ENCODE data around the gene COL9A2.

COL9A2 gene

DNA sequence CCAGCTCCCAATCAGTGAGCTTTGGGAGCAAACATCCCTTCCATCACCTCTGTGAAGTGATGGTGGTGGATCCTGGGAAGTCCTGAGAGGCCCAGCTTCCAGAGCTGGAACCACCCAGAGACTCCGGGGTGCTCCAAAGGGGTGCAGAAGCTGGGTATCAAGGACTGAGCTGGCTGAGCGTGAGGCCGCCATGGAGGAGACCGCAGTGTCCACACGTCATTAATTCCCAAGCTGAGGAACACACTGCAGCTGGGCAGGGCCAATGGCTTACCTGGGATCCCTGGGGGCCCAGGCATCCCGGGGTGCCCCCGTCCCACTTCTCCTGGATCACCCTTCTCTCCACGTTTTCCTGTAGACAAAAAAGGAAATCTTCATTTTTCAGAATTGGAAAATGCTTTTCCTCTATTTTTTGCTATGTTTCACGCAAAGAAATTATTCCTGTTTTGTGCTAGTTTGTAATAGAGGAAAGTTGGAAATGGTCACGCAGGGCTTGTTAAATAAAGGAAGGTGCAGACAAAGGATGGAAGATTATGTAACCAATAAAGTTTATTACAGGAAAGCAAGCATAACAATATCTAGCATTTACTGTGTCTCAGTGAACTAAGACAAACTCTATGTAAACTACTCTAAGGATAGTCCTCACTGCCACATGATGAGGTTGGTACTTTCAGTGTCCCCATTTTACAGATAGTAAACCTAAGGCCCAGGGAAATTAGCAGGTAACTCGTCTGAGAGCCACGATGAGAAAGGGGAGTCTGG, 15.4 kb downstream of the COL9A2 start:
- DNase-seq: no peak

DNA sequence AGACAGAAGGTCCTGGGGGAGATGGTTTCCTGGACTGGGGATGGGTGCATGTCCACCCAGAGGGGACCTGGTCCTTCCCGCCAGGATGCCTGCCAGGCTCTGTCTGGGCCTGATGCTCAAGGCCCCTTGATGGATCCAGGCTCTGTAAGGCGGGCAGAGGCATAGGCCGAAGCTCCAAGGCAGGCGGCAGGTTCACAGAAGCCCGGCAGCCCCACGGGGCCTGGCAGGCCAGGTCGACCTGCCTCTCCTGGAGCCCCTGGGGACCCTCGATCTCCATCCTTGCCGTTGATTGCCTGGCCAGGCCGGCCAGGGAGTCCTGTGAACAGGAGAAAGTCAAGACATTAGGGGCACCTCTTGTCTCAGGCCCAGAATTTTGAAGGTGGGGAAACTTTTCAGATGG, 16.0 kb downstream of the COL9A2 start:
- no peak for DNase-seq

DNA sequence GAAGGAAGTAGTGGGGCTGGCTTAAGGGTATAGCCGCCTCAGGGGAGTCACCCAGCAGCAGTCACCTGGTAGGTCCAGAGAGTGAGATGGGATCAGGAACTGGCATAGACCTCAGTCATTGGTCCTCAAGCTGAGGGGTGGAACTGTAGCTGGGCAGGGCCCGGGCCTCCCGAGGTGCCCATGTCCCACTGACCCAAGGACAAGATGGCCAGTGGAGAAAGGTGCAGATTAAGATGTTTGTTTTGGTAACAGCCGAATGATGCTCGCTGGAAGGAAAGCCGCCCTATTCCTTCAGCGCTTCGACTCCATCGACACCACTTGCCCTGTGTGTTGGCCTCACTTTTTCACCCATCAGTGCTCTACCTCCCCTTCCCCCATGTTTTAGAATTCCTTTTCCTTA, 16.4 kb downstream of the COL9A2 start:
- no peak for DNase-seq

DNA sequence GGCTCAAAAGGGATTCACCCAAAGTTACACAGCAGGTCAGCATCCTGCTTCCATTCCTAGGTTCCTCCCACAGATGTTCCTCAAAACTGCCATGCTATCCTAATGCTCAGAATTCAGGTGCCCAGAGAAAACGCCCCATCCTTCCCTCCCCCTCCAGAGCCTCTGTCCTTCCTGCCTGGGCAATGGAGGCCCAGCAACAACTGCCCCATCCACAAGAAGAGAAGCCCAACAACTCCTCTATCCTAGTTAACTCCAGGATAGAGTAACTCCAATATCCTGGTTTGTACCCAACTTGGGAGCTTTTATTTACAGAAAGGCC, 16.9 kb downstream of the COL9A2 start:
- no peak for DNase-seq

DNA sequence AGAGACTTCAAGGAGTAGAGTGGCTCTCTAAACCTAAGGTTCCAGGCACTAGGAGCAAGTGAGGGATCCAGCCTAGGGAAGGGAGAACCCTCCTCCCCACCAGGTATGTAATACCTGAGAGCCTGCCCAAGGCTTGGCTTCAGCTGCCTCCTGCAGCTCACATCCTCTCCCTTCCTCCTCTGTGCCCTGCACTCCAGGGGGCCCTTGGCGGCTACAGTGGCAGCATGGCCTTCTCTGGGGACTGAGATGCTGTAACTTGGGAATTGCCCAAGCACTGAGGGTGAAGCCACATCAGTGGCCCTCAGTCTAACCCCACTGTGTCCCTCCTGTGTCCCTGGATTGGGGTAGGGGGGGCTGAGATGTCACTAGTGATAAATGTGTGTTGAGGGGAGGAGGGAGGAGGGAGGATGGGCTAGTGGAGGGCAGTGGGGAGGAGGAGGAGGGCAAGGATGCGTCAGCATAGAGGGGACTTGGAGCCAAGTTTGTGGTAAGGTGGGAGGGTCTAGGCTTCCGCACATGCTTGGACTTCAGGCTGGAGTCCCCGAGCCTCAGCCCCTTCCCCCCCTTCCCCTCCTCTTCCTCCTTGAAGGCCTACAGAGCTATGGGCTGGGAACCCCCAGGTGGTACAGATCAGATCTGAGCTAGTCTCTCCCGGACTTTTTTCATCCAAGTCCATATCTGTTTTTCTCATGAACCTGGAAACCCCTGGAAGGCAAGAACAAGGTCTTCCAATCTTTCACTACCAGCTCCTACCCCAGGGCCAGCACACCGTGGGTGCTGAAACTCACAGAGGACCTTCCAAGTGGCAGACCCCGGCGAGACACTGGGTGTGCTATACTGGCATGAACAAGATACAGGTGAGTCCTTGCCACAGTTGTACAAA, 17.5 kb downstream of the COL9A2 start:
- DNase-seq: no peak

DNA sequence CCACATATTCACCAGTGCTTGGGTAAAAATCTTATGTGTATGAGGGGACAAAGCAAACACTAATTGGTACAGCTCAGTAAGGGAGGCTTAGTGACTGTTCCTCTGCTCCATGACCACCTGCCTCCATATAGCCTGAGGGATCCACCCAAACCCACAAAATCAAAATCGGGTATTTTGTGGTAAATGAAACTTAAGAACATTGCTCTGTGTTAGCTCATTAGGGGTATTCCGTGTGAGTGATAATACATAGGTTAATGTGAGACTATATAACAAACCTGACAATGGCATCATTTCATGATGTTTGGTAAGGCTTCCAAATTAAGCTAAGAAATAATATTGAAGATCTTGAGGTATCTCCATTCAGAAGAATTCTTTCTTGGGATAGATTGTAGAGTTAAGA, 25.8 kb downstream of the COL9A2 start:
- no peak for DNase-seq

DNA sequence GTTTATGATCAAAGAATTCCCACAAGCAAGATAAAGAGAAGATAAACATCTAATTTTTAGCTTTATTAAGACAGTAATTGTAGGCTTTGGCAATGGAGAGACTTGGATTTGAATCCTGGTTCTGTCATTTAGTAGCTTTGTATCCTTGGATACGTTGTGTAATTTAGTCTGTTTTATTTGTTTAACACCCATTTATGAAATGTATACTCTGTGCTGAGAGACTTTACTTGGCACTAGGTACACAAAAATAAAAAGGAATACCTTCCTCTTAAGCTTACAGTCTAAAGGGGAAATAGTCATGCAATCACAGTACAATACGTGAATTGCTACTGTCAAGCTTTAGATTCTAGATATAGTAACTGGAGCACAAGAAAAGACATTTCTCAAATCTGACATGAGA, 35.2 kb downstream of the COL9A2 start:
- peak; percentile 94 for DNase-seq

DNA sequence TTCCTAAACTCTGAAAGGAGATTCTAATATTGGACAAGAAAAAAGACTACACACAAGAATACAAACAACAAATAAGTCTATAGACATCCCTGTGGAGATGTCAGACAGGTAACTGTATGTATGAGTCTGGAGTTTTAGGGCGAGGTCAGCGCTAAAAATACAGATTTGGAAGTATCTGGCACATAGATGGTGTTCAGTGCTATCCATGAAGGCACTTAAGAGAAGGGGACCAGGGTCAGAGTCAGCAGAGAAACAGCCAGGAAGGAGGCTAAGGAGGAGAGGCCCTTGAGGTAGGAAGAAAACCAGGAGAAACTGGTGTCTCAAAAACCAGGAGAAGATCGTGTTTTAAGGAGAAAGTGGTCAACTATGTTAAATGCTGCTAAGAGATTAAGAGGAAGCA, 41.0 kb downstream of the COL9A2 start:
- DNase-seq: no peak

DNA sequence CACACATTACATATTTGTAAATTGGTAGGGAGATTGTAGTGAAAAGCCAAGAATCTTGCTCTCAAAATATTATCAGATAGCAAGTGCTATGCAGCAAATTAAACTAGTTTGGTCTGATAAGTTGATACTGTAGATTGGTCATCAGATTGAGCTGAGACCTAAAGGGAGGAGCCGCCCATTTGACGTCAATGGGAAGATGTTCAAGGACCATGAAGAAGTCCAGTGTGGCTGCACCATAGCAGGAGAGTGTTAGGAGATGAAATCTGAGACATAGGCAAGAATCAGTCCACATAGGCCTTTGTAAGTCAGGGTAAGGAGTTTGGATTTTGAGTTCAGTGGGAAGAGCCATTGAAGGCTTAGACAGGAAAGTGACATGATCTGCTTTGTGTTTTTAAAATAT, 42.8 kb downstream of the COL9A2 start:
- DNase-seq: no peak

DNA sequence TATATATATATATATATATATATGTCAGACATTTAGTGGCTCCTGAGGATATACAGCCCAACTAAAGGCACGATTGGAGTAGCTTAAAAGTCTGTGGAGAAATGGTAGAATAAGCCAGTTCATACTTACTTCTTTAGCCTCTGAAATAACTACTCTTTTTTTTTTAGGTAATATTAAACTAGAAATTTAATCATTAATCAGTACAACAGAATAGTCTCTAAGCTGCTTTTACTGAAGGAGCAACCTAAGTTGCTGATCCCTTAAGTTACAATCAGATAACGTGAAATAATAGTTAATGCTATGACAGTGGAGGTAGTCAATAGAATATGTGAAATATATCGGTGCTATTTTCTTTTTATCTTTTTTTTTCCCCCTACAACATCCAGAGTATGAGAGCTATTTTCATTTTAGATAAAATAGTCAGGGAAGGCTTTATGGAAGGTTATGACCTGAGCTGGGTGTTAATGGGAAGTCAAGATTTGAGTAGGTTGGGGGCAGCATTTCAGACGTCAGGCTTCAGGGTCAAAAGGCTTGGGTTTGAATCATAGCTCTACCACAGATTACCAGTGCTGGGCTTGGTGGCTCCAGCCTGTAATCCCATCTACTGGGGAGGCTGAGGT, 43.4 kb downstream of the COL9A2 start:
- DNase-seq: no peak

DNA sequence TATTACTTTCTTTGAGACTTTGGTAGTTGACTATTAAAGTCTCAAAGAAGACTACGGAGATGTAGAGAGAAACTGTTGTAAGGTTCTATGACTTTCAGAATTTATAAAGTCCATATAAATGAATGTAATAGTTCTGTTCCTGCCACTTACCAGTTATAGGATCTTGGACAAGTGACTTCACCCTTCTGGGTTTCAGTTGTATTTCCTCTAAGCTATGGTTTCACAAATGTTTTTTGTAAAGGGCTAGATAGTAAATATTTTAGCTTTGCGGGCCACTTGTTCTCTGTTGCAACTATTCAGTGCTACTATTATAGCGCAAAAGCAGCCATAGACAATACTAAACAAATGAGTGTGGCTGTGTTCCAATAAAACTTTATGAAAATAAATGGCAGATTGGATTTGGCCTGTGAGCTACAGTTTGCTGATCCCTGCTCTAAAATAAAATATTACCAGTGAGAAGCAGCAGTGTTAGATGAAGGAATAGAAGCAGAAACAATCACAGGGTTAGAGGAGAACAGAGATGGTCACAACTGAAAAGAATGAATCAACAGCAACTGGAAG, 44.4 kb downstream of the COL9A2 start:
- DNase-seq: no peak

DNA sequence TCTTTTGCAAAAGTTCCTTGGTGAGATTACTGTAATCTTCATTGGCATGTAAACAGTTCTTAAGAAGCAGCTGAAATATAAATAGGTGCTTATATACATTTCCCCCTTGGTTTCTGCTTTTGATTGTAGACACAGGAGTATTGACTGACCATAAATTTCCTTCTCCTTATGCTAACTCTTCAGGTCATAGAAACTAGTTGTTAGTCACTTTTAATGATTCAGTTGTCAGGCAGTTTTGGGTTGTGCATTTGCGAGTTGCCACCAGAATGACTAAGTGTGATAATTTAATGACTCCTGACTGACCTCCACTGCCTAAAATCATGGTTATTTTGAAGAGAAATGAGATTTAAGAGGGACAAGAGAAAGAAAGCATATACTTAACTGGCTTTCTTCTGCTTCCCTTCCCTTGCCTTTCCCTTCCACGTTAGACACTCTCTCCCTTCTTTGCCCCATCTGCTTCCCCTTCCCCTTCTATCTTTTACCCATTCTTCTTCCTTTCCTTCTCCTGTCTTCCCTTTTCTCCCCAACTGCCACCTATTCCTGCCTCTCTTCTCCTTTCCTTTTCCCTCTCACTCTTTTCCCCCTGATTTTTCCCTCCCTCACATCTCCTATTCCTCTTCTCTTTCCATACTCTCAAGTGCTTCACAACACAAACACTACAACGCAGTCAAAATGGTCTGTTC, 46.8 kb downstream of the COL9A2 start:
- no peak for DNase-seq

DNA sequence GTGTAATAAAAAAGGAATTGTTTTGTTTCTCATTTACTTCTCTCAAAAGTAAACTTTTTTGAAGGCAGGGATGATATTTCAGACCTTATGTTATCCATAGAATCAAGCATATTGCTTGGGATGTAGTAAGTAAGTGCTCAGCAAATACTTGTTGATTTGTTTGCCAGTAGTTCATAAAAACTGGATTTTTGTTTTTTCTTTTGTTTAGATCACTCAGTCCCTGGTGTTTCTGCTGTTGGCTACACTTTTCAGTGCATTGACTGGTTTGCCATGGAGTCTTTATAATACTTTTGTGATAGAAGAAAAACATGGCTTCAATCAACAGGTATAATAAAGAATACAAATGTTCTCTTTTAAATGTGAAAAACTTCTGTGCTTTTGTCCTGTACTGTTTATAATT, 48.9 kb downstream of the COL9A2 start:
- DNase-seq: no peak

DNA sequence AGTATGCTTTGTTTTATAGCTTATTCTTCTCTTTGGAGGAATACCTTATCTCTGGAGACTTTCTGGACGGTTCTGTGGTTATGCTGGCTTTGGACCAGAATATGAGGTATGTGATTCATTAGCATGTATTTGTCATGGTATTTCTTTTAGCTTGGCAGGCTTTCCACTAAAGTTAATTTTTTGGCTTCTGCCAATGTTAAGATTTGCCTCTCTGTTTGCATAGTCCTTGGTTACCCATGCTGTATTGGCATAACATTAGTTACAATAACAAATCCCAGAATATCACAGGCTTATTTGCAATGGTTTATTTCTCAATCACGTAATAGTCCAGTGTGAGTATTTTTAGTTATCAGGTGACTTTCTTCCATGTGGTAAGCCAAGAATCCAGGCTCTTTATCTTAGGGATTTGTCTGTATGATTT, 49.3 kb downstream of the COL9A2 start:
- no peak for DNase-seq

DNA sequence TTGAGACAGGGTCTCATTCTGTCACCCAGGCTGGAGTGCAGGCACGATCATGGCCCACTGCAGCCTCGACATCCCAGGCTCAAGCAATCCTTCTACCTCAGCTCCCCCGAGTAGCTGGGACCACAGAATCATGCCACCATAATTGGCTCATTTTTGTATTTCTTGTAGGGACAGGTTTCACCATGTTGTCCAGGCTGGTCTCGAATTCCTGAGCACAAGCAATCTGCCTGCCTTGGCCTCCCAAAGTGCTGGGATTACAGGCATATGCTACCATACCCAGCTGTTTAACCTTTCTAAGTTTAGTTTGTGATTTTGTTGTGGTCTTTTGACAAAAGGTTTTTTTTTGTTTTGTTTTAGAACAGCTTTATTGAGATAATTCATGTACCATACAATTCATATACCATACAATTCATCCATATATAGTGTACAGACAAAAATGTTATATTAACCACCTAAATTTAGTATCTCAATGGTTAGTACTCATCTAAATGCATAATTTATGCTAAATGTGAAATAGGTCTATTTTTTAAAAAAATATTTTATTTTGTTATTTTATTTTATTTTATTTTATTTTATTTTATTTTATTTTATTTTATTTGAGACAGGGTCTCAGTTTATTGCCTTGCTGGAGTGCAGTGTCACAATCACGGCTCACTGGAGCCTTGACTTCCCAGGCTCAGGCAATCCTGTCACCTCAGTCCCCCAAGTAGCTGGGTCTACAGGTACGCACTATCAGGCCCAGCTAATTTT, 50.1 kb downstream of the COL9A2 start:
- DNase-seq: no peak

DNA sequence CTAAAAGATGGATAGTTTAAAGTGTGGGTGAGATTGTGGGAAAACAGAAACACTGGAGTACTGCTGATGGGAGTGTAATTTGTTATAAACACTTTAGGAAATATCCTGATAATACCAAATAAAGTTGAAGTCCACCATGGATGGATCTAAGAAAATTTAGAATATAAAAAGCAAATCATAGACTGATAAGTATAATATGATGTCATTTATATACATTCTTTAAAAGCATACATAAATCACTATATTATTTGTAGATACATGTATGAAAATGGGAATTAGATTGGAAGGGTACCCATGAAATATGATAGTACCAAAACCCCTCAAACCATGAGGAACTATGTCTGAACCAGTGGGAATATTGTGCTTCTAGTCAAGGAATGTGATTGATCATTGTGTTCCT, 51.2 kb downstream of the COL9A2 start:
- no peak for DNase-seq

DNA sequence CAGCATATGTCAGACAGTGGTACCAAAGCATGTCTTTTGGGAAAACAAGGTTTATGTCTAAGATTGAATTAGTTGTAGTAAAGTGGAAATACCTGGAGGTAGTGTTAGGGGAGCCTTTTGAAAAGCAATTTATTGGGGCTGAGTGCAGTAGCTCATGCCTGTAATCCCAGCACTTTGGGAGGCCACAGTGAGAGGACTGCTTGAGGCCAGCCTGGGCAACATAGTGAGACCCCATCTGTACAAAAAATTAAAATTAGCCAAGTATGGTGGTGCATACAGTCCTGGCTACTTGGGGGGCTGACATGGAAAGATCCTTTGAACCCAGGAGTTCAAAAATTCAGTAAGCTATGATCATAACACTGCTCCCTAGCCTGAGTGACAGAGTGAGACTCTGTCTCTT, 51.8 kb downstream of the COL9A2 start:
- DNase-seq: no peak

DNA sequence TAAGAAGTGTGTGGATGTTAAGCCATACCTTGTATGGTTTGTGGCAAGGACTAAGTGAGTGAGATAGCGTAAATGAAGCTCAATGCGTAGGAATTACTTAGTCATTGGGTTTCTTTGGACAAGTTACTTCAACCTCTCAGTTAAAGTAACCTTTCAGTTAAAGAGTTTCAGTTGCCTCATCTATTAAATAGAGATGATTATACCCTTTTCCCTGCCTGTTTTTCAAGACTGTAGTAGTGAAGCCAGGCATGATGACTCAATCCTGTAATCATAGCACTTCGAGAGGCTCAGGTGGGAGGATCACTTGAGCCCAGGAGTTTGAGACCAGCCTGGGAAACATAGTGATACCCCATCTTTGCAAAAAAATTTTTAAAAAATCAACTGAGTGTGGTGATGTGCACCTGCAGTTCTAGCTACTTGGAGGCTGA, 52.7 kb downstream of the COL9A2 start:
- no peak for DNase-seq

DNA sequence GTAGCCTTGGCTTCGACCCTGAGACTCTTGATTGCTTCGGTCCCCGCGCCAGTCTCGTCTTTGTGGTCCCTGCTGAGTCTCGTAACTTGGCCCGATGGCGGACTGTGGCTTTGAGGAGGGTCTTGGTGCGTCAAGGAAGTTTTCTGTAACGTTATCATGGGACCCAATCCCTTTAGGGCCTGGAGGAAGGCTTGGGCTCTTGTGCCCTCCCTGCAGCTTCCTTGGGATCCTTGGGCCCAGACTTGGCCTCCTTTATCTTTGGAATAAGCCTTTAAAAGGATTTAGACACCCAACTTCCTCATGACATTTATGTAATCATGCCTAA, 58.7 kb downstream of the COL9A2 start:
- peak; percentile 89 for DNase-seq

DNA sequence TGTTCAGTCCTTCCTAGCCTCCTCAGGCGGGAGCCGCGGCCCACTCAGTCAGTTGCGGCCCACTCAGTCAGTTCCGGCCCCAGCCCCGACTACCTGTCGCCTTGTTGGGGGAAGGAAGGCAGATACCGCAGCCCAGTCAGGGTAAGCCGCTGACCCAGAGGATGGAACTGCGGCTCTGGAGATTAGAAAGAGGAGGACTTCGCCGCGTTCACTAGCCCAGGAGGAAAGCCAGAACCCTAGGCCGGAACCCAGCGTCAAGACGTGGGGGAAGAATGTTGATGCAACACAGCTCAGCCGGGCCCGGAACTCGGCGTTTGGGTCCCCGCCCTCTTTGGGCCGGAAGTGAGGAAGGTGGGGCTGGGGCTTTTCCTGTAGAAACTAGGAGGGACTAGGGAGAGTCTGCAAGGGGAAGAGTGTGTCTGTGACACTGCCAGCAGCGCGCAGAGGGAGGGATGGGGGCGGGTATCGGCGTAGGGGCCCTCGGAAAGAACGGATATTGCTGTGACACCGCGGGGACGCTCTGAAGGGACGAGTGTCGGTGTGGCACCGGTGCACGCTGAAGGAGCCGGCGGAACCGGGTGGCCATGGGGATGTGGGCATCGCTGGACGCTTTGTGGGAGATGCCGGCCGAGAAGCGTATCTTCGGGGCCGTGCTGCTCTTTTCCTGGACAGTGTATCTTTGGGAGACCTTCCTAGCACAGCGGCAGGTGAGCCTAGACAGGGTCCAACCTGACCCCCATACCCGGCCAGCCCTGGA, 59.2 kb downstream of the COL9A2 start, which contains the start of gene ZMPSTE24:
Gene ZMPSTE24 (plus strand): TSS at position 549 of the 757 bp plus-strand sequence. CDS start 36 bp downstream, at position 585.
- DNase-seq: peak; percentile 100

DNA sequence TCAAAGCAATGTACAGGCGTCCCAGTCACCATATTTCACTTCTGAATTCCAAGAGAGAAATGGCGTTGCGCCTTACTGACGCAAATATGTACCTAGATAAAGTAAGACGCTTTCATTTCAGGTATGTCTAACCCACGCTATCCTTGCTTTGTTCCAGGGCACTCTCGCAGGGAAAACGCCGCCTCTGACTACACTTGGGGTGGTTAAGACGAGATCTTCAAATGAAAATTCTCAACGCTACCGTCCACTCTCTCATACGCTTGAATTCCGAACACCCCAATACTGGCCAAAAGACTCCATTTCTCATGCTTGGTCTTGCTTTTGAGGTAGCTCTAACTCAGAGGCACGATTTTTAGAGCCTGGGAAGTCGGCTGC, 59.8 kb downstream of the COL9A2 start:
- DNase-seq: peak; percentile 100
